Progenitor cell of endocrine pancreas (in vitro differentiated cells): Measurements from ENCODE around the gene NDUFS3. TPM values are rescaled to one million over a fixed set of nuclear protein-coding genes. Genes with fewer than 3 reads are reported as not detected.

ENCODE experiments used
- DNase-seq: peaks from one replicate; pipeline ENCODE4 v3.0.0; 2021; ENCODE audit warnings: low spot score; ENCODE audit not compliant: unreplicated experiment
- H3K27ac Mint-ChIP-seq: 2 replicates; pipeline ENCODE4 v1.8.0; 2021; ENCODE audit warnings: mild to moderate bottlenecking, moderate library complexity, mixed read lengths
- H3K27me3 Mint-ChIP-seq: 2 replicates; pipeline ENCODE4 v1.8.0; 2021; ENCODE audit warnings: mixed read lengths
- H3K36me3 Mint-ChIP-seq: 2 replicates; pipeline ENCODE4 v1.8.0; 2022; ENCODE audit warnings: mixed read lengths; ENCODE audit not compliant: insufficient read depth
- H3K4me1 Mint-ChIP-seq: 2 replicates; pipeline ENCODE4 v1.8.0; 2021; ENCODE audit warnings: low read depth, mixed read lengths
- H3K4me3 Mint-ChIP-seq: 2 replicates; pipeline ENCODE4 v1.8.0; 2021; ENCODE audit warnings: low read depth, mild to moderate bottlenecking, moderate library complexity, mixed read lengths
- H3K9me3 Mint-ChIP-seq: 2 replicates; pipeline ENCODE4 v1.8.0; 2021; ENCODE audit warnings: low read depth, mixed read lengths
- total RNA-seq: library from RNA; stranded (reverse); gene quantifications from 2 replicates; pipeline ENCODE4 v1.2.1, GENCODE V29; 2021
- TF ChIP-seq, protein P1 (sequence below): fragments of 200-600 bp; sonication (generic); IDR thresholded peaks from one replicate; pipeline ENCODE4 v1.5.0; 2021; ENCODE audit warnings: antibody characterized with exemption, mild to moderate bottlenecking; ENCODE audit not compliant: unreplicated experiment

NDUFS3 gene
- total RNA-seq, 1 donor from 2014 or later = 102 TPM

DNA sequence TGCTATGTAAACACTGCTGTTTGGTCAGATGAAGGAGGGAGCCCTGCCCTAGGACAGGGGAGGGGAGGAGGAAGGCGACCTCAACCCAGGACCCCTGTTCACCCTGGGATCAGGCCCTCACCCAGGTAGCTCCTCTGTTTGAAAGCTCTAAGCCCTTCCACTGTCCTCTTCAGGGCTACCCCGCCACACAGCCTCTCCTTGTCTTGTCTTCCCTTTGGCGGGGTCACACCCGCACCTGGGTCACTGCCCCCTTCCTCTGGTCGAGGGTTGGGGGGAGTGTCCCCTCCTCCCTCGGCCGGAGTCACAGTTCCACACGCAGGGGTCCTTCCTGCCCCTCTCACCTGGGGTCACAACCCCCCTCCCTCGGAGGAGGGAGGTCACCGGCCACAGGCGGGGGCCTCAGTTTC is 13.9 kb upstream of the NDUFS3 start:
- H3K4me3 Mint-ChIP-seq = peak overlapping the region; percentile 72
- TF ChIP-seq, protein P1, sequence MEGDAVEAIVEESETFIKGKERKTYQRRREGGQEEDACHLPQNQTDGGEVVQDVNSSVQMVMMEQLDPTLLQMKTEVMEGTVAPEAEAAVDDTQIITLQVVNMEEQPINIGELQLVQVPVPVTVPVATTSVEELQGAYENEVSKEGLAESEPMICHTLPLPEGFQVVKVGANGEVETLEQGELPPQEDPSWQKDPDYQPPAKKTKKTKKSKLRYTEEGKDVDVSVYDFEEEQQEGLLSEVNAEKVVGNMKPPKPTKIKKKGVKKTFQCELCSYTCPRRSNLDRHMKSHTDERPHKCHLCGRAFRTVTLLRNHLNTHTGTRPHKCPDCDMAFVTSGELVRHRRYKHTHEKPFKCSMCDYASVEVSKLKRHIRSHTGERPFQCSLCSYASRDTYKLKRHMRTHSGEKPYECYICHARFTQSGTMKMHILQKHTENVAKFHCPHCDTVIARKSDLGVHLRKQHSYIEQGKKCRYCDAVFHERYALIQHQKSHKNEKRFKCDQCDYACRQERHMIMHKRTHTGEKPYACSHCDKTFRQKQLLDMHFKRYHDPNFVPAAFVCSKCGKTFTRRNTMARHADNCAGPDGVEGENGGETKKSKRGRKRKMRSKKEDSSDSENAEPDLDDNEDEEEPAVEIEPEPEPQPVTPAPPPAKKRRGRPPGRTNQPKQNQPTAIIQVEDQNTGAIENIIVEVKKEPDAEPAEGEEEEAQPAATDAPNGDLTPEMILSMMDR = no peak
- H3K27me3 Mint-ChIP-seq = no peaks in the 10 kb centered on the region
- no peaks in the 10 kb centered on the region for H3K9me3 Mint-ChIP-seq
- H3K27ac Mint-ChIP-seq = peak overlapping the region; percentile 69
- no peak for DNase-seq
- H3K36me3 Mint-ChIP-seq = peaks cover 1% of the 10 kb centered on the region
- H3K4me1 Mint-ChIP-seq = peaks cover 8% of the 10 kb centered on the region

DNA sequence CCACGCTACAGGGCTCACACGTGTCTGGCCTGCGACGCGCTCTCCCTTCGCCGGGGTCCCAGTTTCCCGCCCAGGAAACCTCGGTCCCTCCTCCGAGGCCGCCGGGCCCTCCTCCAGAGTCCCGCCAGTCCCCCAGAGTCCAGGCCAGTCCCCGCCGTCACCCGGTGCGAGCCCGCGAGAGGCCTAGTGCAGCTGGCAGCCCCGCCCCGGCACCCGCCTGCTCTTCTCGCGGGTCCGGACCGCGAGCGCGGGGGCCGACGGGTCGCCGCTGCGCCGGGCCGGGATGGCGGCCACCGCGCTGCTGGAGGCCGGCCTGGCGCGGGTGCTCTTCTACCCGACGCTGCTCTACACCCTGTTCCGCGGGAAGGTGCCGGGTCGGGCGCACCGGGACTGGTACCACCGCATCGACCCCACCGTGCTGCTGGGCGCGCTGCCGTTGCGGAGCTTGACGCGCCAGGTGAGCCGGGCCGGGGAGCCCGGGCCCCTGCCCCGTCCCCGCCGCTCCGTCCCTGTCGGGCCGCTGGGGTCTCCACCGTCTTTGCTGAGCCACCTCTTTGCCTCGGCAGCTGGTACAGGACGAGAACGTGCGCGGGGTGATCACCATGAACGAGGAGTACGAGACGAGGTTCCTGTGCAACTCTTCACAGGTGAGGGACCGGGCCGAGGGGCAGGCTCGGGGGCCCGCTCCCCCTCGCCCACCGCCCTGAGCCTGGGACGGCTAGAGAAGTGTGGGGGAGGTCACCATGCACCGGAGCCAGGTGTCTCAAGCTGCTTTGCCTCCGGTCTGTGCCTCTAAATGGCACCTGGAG is 13.3 kb upstream of the NDUFS3 start, which contains the start of gene PTPMT1:
Gene PTPMT1 (plus strand): TSS at position 260 of the 809 bp plus-strand sequence. CDS start 24 bp downstream, at position 284.
- TF ChIP-seq, protein P1 = no peak
- Mint-ChIP-seq H3K9me3 (no peaks in the 10 kb centered on the region), H3K27ac (peak within 1 kb of the TSS; percentile 93), H3K4me3 (peak within 1 kb of the TSS; percentile 86), H3K27me3 (no peaks in the 10 kb centered on the region), H3K4me1 (peaks cover 8% of the 10 kb centered on the region), H3K36me3 (peaks cover 1% of the 10 kb centered on the region)
- DNase-seq = peak; percentile 69

DNA sequence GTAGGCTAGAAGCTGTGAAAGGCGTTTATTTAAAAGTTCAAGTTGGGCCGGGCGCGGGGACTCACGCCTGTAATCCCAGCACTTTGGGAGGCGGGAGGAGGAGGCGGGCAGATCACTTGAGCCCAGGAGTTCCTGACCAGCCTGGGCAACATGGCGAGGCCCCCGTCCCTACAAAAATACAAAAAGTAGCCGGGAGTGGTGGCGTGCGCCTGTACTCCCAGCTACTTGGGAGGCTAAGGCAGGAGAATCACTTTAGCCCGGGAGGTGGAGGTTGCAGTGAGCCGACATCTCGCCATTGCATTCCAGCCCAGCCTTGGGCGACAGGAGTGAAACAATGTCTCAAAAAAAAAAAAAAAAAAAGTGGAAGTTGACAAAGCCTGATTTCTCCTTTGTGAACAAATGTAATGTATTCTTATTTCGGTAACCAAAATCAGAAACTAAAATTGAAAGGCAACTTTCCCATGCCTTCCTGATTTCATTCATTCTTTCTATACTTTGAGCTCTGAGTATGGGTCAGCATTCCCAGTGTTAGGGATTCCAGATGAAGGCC is 12.7 kb upstream of the NDUFS3 start:
- H3K27me3 Mint-ChIP-seq = no peaks in the 10 kb centered on the region
- TF ChIP-seq, protein P1 = no peak
- DNase-seq = no peak
- H3K4me3 Mint-ChIP-seq = peak overlapping the region; percentile 86
- H3K4me1 Mint-ChIP-seq = peaks cover 8% of the 10 kb centered on the region
- peaks cover 4% of the 10 kb centered on the region for H3K36me3 Mint-ChIP-seq
- H3K9me3 Mint-ChIP-seq = no peaks in the 10 kb centered on the region
- peak overlapping the region; percentile 93 for H3K27ac Mint-ChIP-seq

DNA sequence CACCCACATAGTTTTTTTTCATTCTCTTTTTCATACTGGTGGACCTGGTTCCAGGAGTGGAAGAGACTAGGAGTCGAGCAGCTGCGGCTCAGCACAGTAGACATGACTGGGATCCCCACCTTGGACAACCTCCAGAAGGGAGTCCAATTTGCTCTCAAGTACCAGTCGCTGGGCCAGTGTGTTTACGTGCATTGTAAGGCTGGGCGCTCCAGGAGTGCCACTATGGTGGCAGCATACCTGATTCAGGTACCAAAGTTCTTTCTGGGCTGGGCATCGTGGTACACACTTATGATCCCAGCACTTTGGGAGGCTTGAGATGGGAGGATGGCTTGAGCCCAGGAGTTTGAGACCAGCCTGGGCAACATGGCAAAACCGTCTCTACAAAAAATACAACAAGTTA is 9.2 kb upstream of the NDUFS3 start:
- Mint-ChIP-seq H3K36me3 (peaks cover 13% of the 10 kb centered on the region), H3K27ac (no peak overlapping the region), H3K4me3 (no peak overlapping the region), H3K9me3 (no peaks in the 10 kb centered on the region), H3K4me1 (peaks cover 8% of the 10 kb centered on the region), H3K27me3 (no peaks in the 10 kb centered on the region)
- DNase-seq = no peak
- TF ChIP-seq, protein P1 = no peak

DNA sequence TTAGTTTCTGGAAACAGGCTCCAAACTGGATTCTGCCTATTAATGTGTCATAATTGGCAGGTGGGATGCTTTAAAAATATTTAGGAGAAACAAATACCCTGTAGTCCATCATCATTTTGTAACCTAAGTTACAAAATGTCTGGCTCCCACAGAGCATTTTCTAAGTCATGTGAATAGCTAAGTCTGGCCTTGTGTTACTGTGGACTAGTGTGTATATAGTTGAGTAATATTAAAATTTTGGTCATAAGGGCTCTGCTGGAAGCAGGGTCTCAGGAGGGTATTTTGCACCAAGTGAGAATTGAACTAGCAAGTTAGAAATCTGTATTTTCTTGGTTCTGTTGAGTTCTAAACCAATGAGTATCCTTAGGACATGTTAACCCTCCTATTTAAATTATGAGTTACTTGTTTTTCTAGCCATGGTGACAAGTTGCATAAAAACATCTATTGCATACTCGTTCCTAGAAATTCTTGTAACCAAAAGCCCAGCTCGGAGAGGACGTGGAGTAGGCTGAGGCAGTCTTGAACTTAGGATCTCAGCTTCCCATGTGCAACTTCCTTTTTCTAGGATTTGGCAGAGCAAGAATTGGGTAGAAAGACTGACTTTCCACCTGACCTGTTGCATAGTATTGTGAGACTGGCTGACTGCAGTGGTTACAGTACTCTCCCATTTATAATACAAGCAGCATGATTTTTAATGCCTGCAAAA is 8.1 kb upstream of the NDUFS3 start:
- Mint-ChIP-seq H3K36me3 (peaks cover 15% of the 10 kb centered on the region), H3K4me3 (no peak overlapping the region), H3K4me1 (peaks cover 8% of the 10 kb centered on the region), H3K27me3 (no peaks in the 10 kb centered on the region), H3K9me3 (no peaks in the 10 kb centered on the region), H3K27ac (no peak overlapping the region)
- TF ChIP-seq, protein P1 = no peak
- no peak for DNase-seq
